Placental epithelial cell (primary cell): Measurements from ENCODE around the gene MARCO. TPM values are rescaled to one million over a fixed set of nuclear protein-coding genes. Genes with fewer than 3 reads are reported as not detected.

Experiments used
- total RNA-seq: library from RNA; depleted of rRNA; stranded (reverse); fragments of >200 nt; gene quantifications from 2 replicates; pipeline ENCODE4 v1.2.3, GENCODE V29; 2012

The MARCO gene, protein sequence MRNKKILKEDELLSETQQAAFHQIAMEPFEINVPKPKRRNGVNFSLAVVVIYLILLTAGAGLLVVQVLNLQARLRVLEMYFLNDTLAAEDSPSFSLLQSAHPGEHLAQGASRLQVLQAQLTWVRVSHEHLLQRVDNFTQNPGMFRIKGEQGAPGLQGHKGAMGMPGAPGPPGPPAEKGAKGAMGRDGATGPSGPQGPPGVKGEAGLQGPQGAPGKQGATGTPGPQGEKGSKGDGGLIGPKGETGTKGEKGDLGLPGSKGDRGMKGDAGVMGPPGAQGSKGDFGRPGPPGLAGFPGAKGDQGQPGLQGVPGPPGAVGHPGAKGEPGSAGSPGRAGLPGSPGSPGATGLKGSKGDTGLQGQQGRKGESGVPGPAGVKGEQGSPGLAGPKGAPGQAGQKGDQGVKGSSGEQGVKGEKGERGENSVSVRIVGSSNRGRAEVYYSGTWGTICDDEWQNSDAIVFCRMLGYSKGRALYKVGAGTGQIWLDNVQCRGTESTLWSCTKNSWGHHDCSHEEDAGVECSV
- 0.22 TPM in 1 of 2 replicates, not detected in the other for total RNA-seq

DNA sequence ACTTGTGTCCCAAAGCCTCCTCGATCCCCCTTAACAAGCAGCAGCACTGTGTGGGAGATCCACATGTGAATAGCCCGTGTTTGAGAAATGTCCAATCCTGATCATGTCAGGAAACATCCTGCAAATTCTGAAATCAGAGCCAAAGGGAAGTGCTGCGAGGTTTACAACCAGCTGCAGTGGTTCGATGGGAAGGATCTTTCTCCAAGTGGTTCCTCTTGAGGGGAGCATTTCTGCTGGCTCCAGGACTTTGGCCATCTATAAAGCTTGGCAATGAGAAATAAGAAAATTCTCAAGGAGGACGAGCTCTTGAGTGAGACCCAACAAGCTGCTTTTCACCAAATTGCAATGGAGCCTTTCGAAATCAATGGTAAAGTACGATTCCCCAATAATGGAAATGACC lies at the start of gene MARCO:
MARCO (plus strand) TSS at position 164 of the 400 bp plus-strand sequence; CDS start at position 271, 107 bp downstream.

Other genes starting within 250 kb of the MARCO start
- gene EN1, start 94.5 kb upstream of the MARCO start, total RNA-seq = not detected in 2 replicates
- not detected in 2 replicates for gene C1QL2, start 216.6 kb downstream of the MARCO start, total RNA-seq